HG03095 (cell line): ENCODE measurements around the gene NPEPL1.
"Not testable (repeated sequence)": the region's sequence is repeated elsewhere in the genome, so short reads cannot be mapped to it uniquely, and the experiment has no call there.

Source experiments
- ATAC-seq: cut with Tn5 transposase; IDR thresholded peaks from one replicate; pipeline ENCODE4 v1.9.1; 2021; ENCODE audit warnings: moderate library complexity; ENCODE audit not compliant: unreplicated experiment

The NPEPL1 gene, protein sequence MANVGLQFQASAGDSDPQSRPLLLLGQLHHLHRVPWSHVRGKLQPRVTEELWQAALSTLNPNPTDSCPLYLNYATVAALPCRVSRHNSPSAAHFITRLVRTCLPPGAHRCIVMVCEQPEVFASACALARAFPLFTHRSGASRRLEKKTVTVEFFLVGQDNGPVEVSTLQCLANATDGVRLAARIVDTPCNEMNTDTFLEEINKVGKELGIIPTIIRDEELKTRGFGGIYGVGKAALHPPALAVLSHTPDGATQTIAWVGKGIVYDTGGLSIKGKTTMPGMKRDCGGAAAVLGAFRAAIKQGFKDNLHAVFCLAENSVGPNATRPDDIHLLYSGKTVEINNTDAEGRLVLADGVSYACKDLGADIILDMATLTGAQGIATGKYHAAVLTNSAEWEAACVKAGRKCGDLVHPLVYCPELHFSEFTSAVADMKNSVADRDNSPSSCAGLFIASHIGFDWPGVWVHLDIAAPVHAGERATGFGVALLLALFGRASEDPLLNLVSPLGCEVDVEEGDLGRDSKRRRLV

GRCh38 chr20:58692579-58693225 is at the start of gene NPEPL1:
NPEPL1 (plus strand) TSS chr20:58692800; CDS start chr20:58692901, 101 bp downstream.
- peak; percentile 88 for ATAC-seq

GRCh38 chr20:58642896-58643295 is 49.7 kb upstream of the NPEPL1 start:
- ATAC-seq: not testable (repeated sequence)

DNA sequence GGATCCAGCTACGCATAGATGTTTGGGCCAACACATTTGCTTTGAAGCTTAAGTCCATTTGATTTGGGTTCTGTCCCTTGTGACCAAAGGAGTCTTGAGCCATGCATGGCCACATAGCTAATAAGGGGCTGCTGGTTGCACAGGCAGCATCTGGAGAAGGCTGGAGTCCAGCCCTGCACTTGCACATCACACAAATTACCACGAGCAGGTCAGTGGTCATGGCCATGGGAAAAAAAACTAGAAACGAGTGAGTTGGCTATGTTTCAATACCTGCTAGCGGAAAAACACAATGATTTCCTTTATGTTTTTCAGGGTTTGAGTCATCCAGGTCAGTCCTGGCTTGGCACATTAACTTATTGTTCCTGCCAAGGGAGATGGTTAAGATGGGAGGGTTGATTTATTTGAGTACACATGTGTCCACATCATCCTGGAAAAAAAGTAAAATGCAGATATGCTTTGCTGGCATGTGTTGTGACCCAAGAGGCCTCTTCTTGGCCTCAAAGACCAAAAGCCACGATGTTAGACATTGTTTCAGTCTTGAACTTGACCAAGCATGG is 47.1 kb upstream of the NPEPL1 start:
- no peak for ATAC-seq

DNA sequence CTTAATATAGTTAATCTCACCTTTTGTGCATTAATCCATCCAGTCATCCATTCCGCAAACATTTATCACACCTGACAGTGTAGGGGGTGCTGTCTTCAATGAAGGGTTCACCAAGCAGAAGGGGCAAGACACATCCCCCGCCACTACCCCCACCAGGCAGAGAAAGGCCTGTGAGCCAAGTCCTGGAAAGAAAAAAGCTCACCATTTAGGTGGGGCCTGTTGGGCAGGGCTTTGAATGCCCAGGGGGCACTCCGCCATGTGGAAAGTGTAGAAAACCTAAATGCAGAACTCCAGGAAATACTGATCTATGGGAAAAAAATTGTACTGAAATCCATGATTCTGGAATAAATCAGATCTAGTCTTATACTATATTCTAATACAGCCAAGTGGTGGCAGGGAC is 46.3 kb upstream of the NPEPL1 start:
- no peak for ATAC-seq

GRCh38 chr20:58646703-58647102 is 45.9 kb upstream of the NPEPL1 start:
- ATAC-seq: no peak

- ATAC-seq: no peak
Measured at GRCh38 chr20:58647162-58647795, 45.3 kb upstream of the NPEPL1 start.

GRCh38 chr20:58647796-58648501 is 44.7 kb upstream of the NPEPL1 start:
- no peak for ATAC-seq

- ATAC-seq: not testable (repeated sequence)
Measured at GRCh38 chr20:58648502-58648825, 44.1 kb upstream of the NPEPL1 start.

GRCh38 chr20:58649288-58650180 is 43.1 kb upstream of the NPEPL1 start:
- ATAC-seq: no peak

GRCh38 chr20:58650181-58650775 is 42.3 kb upstream of the NPEPL1 start:
- ATAC-seq: peak; percentile 5

- ATAC-seq: peak; percentile 69
Measured at GRCh38 chr20:58650776-58651558, 41.6 kb upstream of the NPEPL1 start, which contains the start of gene STX16. STX16 (plus strand) TSS chr20:58651283; CDS start chr20:58652007, 724 bp downstream.

DNA sequence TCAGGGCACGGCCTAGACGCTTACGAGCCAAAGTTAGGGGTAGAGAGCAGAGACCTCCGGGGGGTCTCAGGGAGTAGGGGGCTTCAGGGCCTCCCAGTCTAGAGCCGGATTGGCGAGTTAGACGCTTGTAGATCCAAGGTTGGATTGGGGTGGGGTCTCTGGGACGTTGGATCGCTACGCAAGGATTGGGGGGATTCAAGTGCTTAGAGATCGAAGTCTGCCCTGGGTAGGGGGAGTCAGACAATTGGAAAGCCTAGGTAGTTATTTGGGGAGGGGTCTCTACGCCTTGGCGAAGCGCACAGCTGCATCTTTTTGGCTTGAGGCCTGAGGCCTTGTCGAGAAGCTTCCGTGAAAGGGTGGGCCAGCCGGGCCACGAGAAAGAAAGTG is 41.0 kb upstream of the NPEPL1 start:
- ATAC-seq: no peak

DNA sequence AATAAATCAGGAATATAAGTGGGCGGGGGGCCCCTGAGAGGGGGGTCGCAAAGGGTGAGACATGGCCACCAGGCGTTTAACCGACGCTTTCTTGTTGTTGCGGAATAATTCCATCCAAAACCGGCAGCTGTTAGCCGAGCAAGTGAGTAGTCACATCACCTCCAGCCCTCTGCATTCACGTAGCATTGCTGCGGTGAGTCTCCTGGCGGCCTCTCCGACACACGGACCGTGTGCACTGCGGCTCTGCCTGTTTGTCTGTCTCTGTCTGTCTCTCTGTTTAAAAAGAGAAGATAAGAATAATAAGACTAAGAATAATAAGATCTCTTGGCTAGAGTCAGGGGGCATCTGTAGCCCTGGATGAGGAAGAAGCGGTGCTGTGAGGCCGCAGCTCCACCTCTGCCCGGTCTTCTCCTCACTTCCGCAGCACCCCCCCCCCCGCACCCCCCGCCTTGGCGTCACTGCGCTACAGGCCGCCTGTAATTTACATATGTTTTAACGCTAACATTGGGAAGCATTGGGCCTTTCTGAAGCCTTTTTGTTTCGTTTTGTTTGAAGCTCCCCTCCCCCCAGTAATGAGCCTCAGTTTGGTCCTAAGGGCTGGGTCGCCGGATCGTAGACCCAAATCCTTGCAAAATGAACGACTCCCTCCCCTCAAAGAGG is 40.5 kb upstream of the NPEPL1 start:
- ATAC-seq: peak; percentile 41

DNA sequence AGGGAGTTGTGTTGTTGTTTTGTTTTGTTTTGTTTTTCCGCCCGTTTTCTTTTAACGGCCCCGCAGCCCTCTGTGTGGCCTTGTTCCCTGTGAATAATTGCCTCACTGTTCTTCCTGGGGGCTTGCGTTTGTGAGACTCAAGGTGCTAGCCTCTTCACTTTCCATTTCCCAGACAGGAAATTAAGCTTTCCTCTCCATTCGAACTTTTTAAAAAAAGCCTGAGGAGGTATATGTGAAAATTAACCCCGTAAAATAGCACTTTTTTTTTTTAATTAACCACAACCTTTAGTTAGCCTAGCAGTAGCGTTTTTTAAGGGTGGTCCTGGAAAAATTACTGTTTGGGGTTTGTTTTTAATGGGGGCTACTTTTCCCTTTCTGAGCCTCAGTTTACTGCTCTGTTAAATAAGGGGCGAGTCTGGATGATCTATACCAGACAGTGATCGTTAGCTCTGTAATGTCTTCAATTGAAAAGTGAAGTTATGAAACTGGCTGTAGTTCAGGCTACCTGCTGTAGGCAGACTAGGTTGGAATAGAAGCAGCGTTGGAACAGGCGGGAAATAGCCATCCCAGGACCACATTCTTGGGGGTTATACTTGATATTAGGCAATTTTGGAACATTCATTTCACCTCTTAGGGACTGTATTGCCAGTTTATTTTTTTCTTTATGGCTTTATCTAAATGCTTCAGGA is 39.9 kb upstream of the NPEPL1 start:
- ATAC-seq: peak; percentile 7

DNA sequence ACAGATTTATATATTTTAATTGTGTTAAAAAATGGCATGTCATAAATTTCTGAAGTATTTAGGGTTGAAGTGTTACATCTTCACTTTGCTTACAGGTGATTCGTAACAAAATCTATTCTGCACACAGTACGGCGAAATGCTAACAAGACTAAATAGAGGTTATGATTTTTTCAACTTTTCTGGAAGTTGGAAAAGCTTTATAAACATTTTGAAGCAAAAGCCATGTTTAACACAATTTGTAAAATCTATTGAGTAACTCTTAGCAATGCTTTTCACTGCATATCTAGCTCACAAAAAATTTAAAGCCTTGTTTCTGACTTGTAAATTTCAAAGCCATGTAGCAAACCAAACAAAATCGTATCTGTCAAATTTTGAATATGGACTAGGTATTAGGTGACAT is 38.3 kb upstream of the NPEPL1 start:
- ATAC-seq: no peak

GRCh38 chr20:58655328-58656107 is 37.1 kb upstream of the NPEPL1 start:
- no peak for ATAC-seq

DNA sequence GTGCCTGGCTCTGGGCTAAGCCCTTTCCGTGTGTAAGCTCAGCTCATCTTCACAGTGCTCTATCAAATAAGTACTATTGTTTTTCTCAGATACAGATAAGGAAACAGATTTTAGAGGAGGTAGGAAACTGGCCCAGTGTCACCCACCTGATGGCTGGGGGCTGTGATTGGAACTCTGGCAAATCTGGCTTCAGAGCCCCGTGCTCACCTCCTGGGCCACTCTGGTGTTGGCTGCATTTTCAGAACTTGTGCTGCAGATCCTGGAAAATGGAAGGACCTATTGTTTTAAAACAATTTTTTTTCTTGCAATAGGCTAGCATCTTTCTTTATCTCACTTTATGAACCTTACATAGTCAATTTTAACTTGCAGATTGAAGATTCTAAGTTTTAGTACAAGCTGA is 35.8 kb upstream of the NPEPL1 start:
- no peak for ATAC-seq
